IMR-90 (cell line): ENCODE data around the gene FSIP1. TPM values are rescaled to one million over a fixed set of nuclear protein-coding genes. Genes with fewer than 3 reads are reported as not detected.

Source experiments
- ATAC-seq: fragments of 200-7000 bp; cut with Tn5 transposase; 2 replicates; pipeline ENCODE4 v1.9.1; 2020; ENCODE audit warnings: low read depth, mild to moderate bottlenecking, moderate library complexity
- BruUV-seq: library from RNA; stranded (reverse); fragments of 400-500 nt; replicated peaks from 2 replicates; lab custom pipeline; 2021; lab: Mats Ljungman, UMichigan
- CTCF ChIA-PET: fragments of 300-600 bp; formaldehyde crosslinking; extraction: SDS; loops from one replicate; lab custom pipeline; 2021; ENCODE audit warnings: antibody characterized with exemption; lab: Yijun Ruan, JAX
- POLR2A ChIA-PET: fragments of 300-600 bp; sonication (Branson Sonifier 250); formaldehyde crosslinking; loops from one replicate; lab custom pipeline; 2022; ENCODE audit warnings: antibody characterized with exemption; ENCODE audit not compliant: unreplicated experiment; lab: Charles Lee
- DNase-seq: peaks from one replicate; pipeline ENCODE4 v3.0.0; 2013
- H2AFZ ChIP-seq: replicated peaks from 2 replicates; pipeline ENCODE3; 2013; ENCODE audit warnings: low read length, mild to moderate bottlenecking; ENCODE audit not compliant: poor library complexity
- H2AK5ac ChIP-seq: 2 replicates; pipeline ENCODE4 v1.6.1; 2013; ENCODE audit warnings: low read depth, low read length, inconsistent platforms
- H2AK9ac ChIP-seq: replicated peaks from 2 replicates; pipeline ENCODE3; 2013; ENCODE audit warnings: mild to moderate bottlenecking, low read depth, low read length, moderate library complexity; ENCODE audit not compliant: poor library complexity
- H2BK120ac ChIP-seq: 2 replicates; pipeline ENCODE4 v1.6.1; 2013; ENCODE audit warnings: low read depth, low read length, inconsistent platforms
- H2BK15ac ChIP-seq: 3 replicates; pipeline ENCODE4 v1.6.1; 2013; ENCODE audit warnings: low read depth, low read length, inconsistent platforms
- H2BK20ac ChIP-seq: 2 replicates; pipeline ENCODE4 v1.6.1; 2013; ENCODE audit warnings: low read depth, mild to moderate bottlenecking, inconsistent platforms, low read length, moderate library complexity
- H2BK5ac ChIP-seq: 2 replicates; pipeline ENCODE4 v1.6.1; 2013; ENCODE audit warnings: mild to moderate bottlenecking, low read depth, low read length, inconsistent platforms; ENCODE audit not compliant: poor library complexity, severe bottlenecking
- H3K14ac ChIP-seq: replicated peaks from 2 replicates; pipeline ENCODE4 v1.6.1; 2013; ENCODE audit warnings: low read depth, low read length, inconsistent platforms
- H3K18ac ChIP-seq: 2 replicates; pipeline ENCODE4 v1.6.1; 2013; ENCODE audit warnings: low read depth, low read length, control low read depth
- H3K23ac ChIP-seq: 2 replicates; pipeline ENCODE4 v1.6.1; 2013; ENCODE audit warnings: low read depth, low read length, inconsistent platforms
- H3K27ac ChIP-seq: 2 replicates; pipeline ENCODE4 v1.5.1; 2013; ENCODE audit warnings: mild to moderate bottlenecking, control low read depth, low read length; ENCODE audit not compliant: insufficient read depth
- H3K27me3 ChIP-seq: 2 replicates; pipeline ENCODE4 v1.6.1; 2013; ENCODE audit warnings: low read length; ENCODE audit not compliant: control insufficient read depth, insufficient read depth
- H3K36me3 ChIP-seq: 2 replicates; pipeline ENCODE4 v1.6.1; 2013; ENCODE audit warnings: low read length, mixed read lengths; ENCODE audit not compliant: control insufficient read depth, insufficient read depth
- H3K4ac ChIP-seq: 2 replicates; pipeline ENCODE4 v1.6.1; 2013; ENCODE audit warnings: low read depth, low read length, inconsistent platforms
- H3K4me1 ChIP-seq: 2 replicates; pipeline ENCODE4 v1.6.1; 2013; ENCODE audit warnings: low read length, mixed read lengths; ENCODE audit not compliant: control insufficient read depth, insufficient read depth
- H3K4me2 ChIP-seq: 2 replicates; pipeline ENCODE4 v1.6.1; 2013; ENCODE audit warnings: low read depth, mild to moderate bottlenecking, control low read depth, low read length, moderate library complexity
- H3K4me3 ChIP-seq: 2 replicates; pipeline ENCODE4 v1.5.1; 2013; ENCODE audit warnings: low read depth, mild to moderate bottlenecking, control low read depth, low read length, moderate library complexity; ENCODE audit not compliant: insufficient read depth
- H3K56ac ChIP-seq: 2 replicates; pipeline ENCODE4 v1.6.1; 2013; ENCODE audit warnings: low read length, inconsistent platforms; ENCODE audit not compliant: insufficient read depth; ENCODE audit errors: extremely low read depth
- H3K79me1 ChIP-seq, 2 experiments: 2 replicates each; pipeline ENCODE4 v1.6.1; 2013; ENCODE audit warnings: low read length in 2 of 2, inconsistent platforms in 1 of 2, low read depth in 1 of 2
- H3K9ac ChIP-seq: 2 replicates; pipeline ENCODE4 v1.6.1; 2013; ENCODE audit warnings: low read depth, low read length, control low read depth
- H3K9me1 ChIP-seq: 2 replicates; pipeline ENCODE4 v1.6.1; 2013; ENCODE audit warnings: low read length, inconsistent platforms; ENCODE audit not compliant: insufficient read depth
- H3K9me3 ChIP-seq: 2 replicates; pipeline ENCODE4 v1.6.1; 2013; ENCODE audit warnings: low read length; ENCODE audit not compliant: control insufficient read depth, insufficient read depth
- H4K20me1 ChIP-seq: 2 replicates; pipeline ENCODE4 v1.6.1; 2013; ENCODE audit warnings: low read length, inconsistent platforms; ENCODE audit not compliant: insufficient read depth
- H4K5ac ChIP-seq: 2 replicates; pipeline ENCODE4 v1.6.1; 2013; ENCODE audit warnings: mild to moderate bottlenecking, low read depth, low read length, control low read depth
- H4K8ac ChIP-seq, 2 experiments: 2 replicates each; pipeline ENCODE4 v1.6.1; 2013; ENCODE audit warnings: low read depth in 2 of 2, low read length in 2 of 2, control low read depth in 1 of 2, inconsistent platforms in 1 of 2
- H4K91ac ChIP-seq: 2 replicates; pipeline ENCODE4 v1.6.1; 2013; ENCODE audit warnings: low read depth, low read length, inconsistent platforms; ENCODE audit not compliant: insufficient read depth
- BHLHE40 ChIP-seq: fragments of 150-350 bp; IDR thresholded peaks from 2 replicates; pipeline ENCODE4 v1.6.1; 2016; ENCODE audit warnings: mild to moderate bottlenecking, low read depth, low read length
- CEBPB ChIP-seq: IDR thresholded peaks from 2 replicates; pipeline ENCODE4 v1.6.1; 2012; ENCODE audit warnings: low read depth, low read length, improper control_type of control experiment
- CHD1 ChIP-seq: IDR thresholded peaks from 2 replicates; pipeline ENCODE4 v1.6.1; 2012; ENCODE audit warnings: low read depth, low read length, improper control_type of control experiment
- CTCF ChIP-seq: conservative IDR thresholded peaks from 2 replicates; pipeline ENCODE4 v1.5.1; 2012; ENCODE audit warnings: mild to moderate bottlenecking, low read depth, low read length, improper control_type of control experiment
- ELK1 ChIP-seq: fragments of 150-350 bp; IDR thresholded peaks from 2 replicates; pipeline ENCODE4 v1.6.1; 2016; ENCODE audit warnings: low read depth, mild to moderate bottlenecking, low read length, moderate library complexity, borderline replicate concordance
- FOS ChIP-seq: fragments of 150-350 bp; IDR thresholded peaks from 2 replicates; pipeline ENCODE4 v1.6.1; 2016; ENCODE audit warnings: low read depth, low read length
- MAZ ChIP-seq: IDR thresholded peaks from 2 replicates; pipeline ENCODE4 v1.6.1; 2012; ENCODE audit warnings: low read depth, mild to moderate bottlenecking, low read length, improper control_type of control experiment, moderate library complexity, borderline replicate concordance
- MXI1 ChIP-seq: IDR thresholded peaks from 2 replicates; pipeline ENCODE4 v1.6.1; 2012; ENCODE audit warnings: low read depth, mild to moderate bottlenecking, low read length, moderate library complexity, borderline replicate concordance
- NFE2L2 ChIP-seq: fragments of 150-350 bp; IDR thresholded peaks from 2 replicates; pipeline ENCODE4 v1.6.1; 2016; ENCODE audit warnings: low read depth, mild to moderate bottlenecking, low read length
- POLR2A ChIP-seq: IDR thresholded peaks from 2 replicates; pipeline ENCODE4 v1.6.1; 2012; ENCODE audit warnings: mild to moderate bottlenecking, low read depth, low read length
- RAD21 ChIP-seq: IDR thresholded peaks from 2 replicates; pipeline ENCODE4 v1.6.1; 2012; ENCODE audit warnings: low read length, improper control_type of control experiment
- RCOR1 ChIP-seq: IDR thresholded peaks from 2 replicates; pipeline ENCODE4 v1.6.1; 2012; ENCODE audit warnings: mild to moderate bottlenecking, low read length, improper control_type of control experiment; ENCODE audit not compliant: insufficient replicate concordance
- RFX5 ChIP-seq: IDR thresholded peaks from 2 replicates; pipeline ENCODE4 v1.8.0; 2012; ENCODE audit warnings: low read depth, mild to moderate bottlenecking, low read length, moderate library complexity
- SMC3 ChIP-seq: fragments of 150-350 bp; IDR thresholded peaks from 2 replicates; pipeline ENCODE4 v1.6.1; 2016; ENCODE audit warnings: low read depth, mild to moderate bottlenecking, antibody characterized with exemption, low read length, moderate library complexity
- WGBS, 2 experiments: methylation state at CpG; one replicate each; pipeline versions ENCODE4 v1.1.5 to v1.1.7; 2013; ENCODE audit warnings: missing lambda C conversion rate in 2 of 2; ENCODE audit not compliant: insufficient read length in 1 of 2; ENCODE audit errors: extremely low coverage in 2 of 2; 5-methylcytosine and 5-hydroxymethylcytosine counted together
- dilution Hi-C: fragments of 300-500 bp; cut with HindIII; formaldehyde crosslinking; loops from one replicate; pipeline ENCODE4 v1.14.3; 2018; ENCODE audit warnings: low sequenced_read_pairs; ENCODE audit not compliant: unreplicated experiment
- in situ Hi-C: fragments of 300-500 bp; cut with MboI; formaldehyde crosslinking; loops from 3 replicates; pipeline ENCODE4 v1.14.3; 2019; ENCODE audit warnings: low sequenced_read_pairs, inconsistent platforms, mixed read lengths
- intact Hi-C: fragments of 100-400 bp; cut with micrococcal nuclease; formaldehyde crosslinking; loops from 2 replicates; pipeline ENCODE4 v1.10.0; 2022
- polyA plus RNA-seq, 3 experiments: library from polyadenylated mRNA; depleted of rRNA; stranded (reverse); fragments of >200 nt; gene quantifications; 2 replicates each; pipeline ENCODE4 v1.2.3, GENCODE V29; 2012; ENCODE audit warnings: low replicate concordance in 1 of 3
- total RNA-seq: library from RNA; depleted of rRNA; stranded (reverse); fragments of >200 nt; gene quantifications from 2 replicates; pipeline ENCODE4 v1.2.3, GENCODE V29; 2012
- TF ChIP-seq, protein P1 (sequence below): fragments of 150-350 bp; IDR thresholded peaks from 2 replicates; pipeline ENCODE4 v1.6.1; 2017; ENCODE audit warnings: mild to moderate bottlenecking, antibody characterized with exemption, low read length, low read depth

Gene FSIP1
- total and polyA plus RNA-seq, 2 of the 4 experiments (the other 2 are of a cell fraction), result 0.10 to 0.18 TPM

DNA sequence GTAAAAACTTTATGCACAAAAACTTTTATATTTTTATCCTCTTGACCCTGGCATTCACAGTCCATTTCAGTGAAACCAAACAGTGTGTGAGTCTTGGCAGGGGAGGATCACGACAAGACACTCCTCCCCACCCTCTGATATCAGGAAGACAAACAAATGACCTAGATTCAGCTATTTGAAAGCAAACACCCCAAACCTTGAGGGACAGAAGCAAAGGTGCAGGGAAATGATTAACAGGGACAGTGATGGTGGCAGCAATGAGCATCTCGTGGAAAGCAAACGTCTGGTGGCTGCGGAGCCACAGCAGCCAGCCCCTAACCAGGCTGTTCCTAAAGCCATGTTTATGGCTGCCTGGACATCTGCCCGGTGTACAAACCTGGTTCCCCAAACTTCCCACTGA lies 52.1 kb downstream of the FSIP1 start:
- Histone ChIP-seq H3K9me3 (no peaks in the 10 kb centered on the region), H4K91ac (no peak overlapping the region), H2BK5ac (no peak overlapping the region), H3K14ac (no peak overlapping the region), H4K8ac (no peak overlapping the region), H4K20me1 (no peaks in the 10 kb centered on the region), H2AK5ac (no peak overlapping the region), H3K23ac (no peak overlapping the region), H4K5ac (no peak overlapping the region), H3K4me1 (no peaks in the 10 kb centered on the region), H3K79me1 (no peaks in the 10 kb centered on the region), H2BK20ac (no peak overlapping the region), H3K4me3 (no peak overlapping the region), H3K56ac (no peak overlapping the region), H2AFZ (no peak overlapping the region), H3K9me1 (no peaks in the 10 kb centered on the region), H2BK120ac (no peak overlapping the region), H2BK15ac (no peak overlapping the region), H3K27me3 (no peaks in the 10 kb centered on the region), H3K18ac (no peak overlapping the region), H3K4me2 (no peak overlapping the region), H3K4ac (no peak overlapping the region), H3K27ac (no peak overlapping the region), H3K9ac (no peak overlapping the region), H2AK9ac (no peak overlapping the region), H3K36me3 (no peaks in the 10 kb centered on the region)
- dilution Hi-C loops (no loop called here), intact Hi-C loops (no loop called here), in situ Hi-C loops (no loop called here)
- ATAC-seq (no peak), DNase-seq (no peak)
- POLR2A ChIA-PET, result no interaction called here
- 88% methylated on average over 3 of the region's 5 CpGs; no CpG with 5 or more reads in 1 of the 2 experiments for WGBS, 2 experiments
- TF ChIP-seq CTCF, result no peak
- TF ChIP-seq ELK1, result no peak
- TF ChIP-seq RCOR1, result no peak
- no peak for TF ChIP-seq BHLHE40
- no peak for TF ChIP-seq MXI1
- TF ChIP-seq NFE2L2, result no peak
- no peak for TF ChIP-seq SMC3
- no peak for TF ChIP-seq MAZ
- TF ChIP-seq CEBPB, result no peak
- TF ChIP-seq POLR2A, result no peak
- TF ChIP-seq, protein P1, sequence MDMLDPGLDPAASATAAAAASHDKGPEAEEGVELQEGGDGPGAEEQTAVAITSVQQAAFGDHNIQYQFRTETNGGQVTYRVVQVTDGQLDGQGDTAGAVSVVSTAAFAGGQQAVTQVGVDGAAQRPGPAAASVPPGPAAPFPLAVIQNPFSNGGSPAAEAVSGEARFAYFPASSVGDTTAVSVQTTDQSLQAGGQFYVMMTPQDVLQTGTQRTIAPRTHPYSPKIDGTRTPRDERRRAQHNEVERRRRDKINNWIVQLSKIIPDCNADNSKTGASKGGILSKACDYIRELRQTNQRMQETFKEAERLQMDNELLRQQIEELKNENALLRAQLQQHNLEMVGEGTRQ, result no peak
- TF ChIP-seq CHD1, result no peak
- no peak for TF ChIP-seq FOS
- no peak for TF ChIP-seq RAD21
- no peak for TF ChIP-seq RFX5
- BruUV-seq, result no TSS peak
- CTCF ChIA-PET, result no interaction called here
